Measurements from ENCODE around the gene BATF.
"Not testable (repeated sequence)": the region's sequence is repeated elsewhere in the genome, so short reads cannot be mapped to it uniquely, and the experiment has no call there.

The BATF gene

GRCh38 chr14:75522224-75522982, at the start of gene BATF:
TSS of gene BATF (plus strand) at chr14:75522469. CDS start at chr14:75522683, 214 bp downstream.
- Histone ChIP-seq H3K9me3 (ENCODE audit: control insufficient read depth in 2 of 2, low read length in 2 of 2) (no peaks in the 10 kb centered on the region), H3K36me3 (ENCODE audit: control insufficient read depth in 2 of 2, insufficient read depth in 2 of 2, low read length in 2 of 2) (no peaks in the 10 kb centered on the region), H3K4me3 (ENCODE audit: low read length in 2 of 2) (peak within 1 kb of the TSS; percentile 56 to 74), H3K4me1 (ENCODE audit: control insufficient read depth in 2 of 2, insufficient read depth in 2 of 2, low read length in 2 of 2) (no peaks in the 10 kb centered on the region), H3K9ac (ENCODE audit: low read depth in 1 of 2, low read length in 2 of 2) (peak within 1 kb of the TSS; percentile 31 to 63), H3K27ac (ENCODE audit: low read depth in 2 of 2, low read length in 2 of 2) (peak within 1 kb of the TSS; percentile 16 to 62), H3K27me3 (ENCODE audit: control insufficient read depth in 2 of 2, insufficient read depth in 2 of 2, low read length in 2 of 2) (no peaks in the 10 kb centered on the region)

- peak overlapping the region in 1 of 2 donors; percentile 14 for H3K9ac ChIP-seq (ENCODE audit: low read depth in 1 of 2, low read length in 2 of 2)
- not testable (repeated sequence) for H3K4me3 ChIP-seq (ENCODE audit: low read length in 2 of 2); H3K9me3 ChIP-seq (ENCODE audit: control insufficient read depth in 2 of 2, low read length in 2 of 2); H3K27me3 ChIP-seq (ENCODE audit: control insufficient read depth in 2 of 2, insufficient read depth in 2 of 2, low read length in 2 of 2)
- H3K36me3 ChIP-seq (ENCODE audit: control insufficient read depth in 2 of 2, insufficient read depth in 2 of 2, low read length in 2 of 2): peaks cover 14 to 28% of the 10 kb centered on the region in 2 donors
- H3K4me1 ChIP-seq (ENCODE audit: control insufficient read depth in 2 of 2, insufficient read depth in 2 of 2, low read length in 2 of 2): peaks cover 24 to 45% of the 10 kb centered on the region in 2 donors
- H3K27ac ChIP-seq (ENCODE audit: low read depth in 2 of 2, low read length in 2 of 2): peak overlapping the region; percentile 35 to 62
Measured at GRCh38 chr14:75474127-75474526, 48.1 kb upstream of the BATF start.

DNA sequence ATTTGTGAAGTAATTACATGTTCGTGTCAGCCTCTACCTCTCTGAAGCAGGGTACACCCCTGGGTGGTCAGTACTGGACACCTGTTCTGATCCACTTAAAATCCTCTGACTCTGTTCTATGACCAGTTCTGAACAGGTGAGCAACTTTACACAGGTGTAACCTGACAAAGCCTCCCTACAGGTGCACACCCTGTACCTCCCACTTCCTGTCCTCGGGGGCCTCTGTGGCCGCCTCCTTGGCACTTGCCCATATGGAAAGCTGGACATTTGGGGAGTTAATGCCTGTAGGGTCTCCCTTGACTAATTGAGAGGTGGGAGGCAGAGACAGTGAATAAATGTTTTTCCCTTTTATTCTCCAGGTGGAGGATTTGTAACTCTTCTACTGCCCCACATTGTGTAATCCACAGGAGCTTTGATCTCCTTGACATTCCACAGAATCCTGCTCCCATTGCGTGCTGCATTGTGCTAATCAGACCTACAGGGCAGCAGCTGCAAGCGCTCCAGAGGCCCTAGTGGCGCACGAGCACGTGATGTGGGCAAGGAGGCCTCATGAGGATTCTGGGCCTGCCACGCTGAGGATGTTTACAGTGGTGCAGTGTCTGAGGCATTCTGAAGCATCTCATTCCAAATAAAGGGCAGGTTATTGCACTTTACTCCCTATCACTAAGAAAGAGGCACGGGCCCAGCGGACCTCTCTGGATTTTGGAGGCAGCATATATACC, 45.8 kb upstream of the BATF start:
- H3K9ac ChIP-seq (ENCODE audit: low read depth in 1 of 2, low read length in 2 of 2): peak overlapping the region in 1 of 2 donors; percentile 48
- H3K27me3 ChIP-seq (ENCODE audit: control insufficient read depth in 2 of 2, insufficient read depth in 2 of 2, low read length in 2 of 2): no peaks in the 10 kb centered on the region
- peaks cover 9 to 13% of the 10 kb centered on the region in 2 donors for H3K36me3 ChIP-seq (ENCODE audit: control insufficient read depth in 2 of 2, insufficient read depth in 2 of 2, low read length in 2 of 2)
- no peaks in the 10 kb centered on the region for H3K9me3 ChIP-seq (ENCODE audit: control insufficient read depth in 2 of 2, low read length in 2 of 2)
- H3K4me1 ChIP-seq (ENCODE audit: control insufficient read depth in 2 of 2, insufficient read depth in 2 of 2, low read length in 2 of 2): peaks cover 8 to 25% of the 10 kb centered on the region in 2 donors
- H3K27ac ChIP-seq (ENCODE audit: low read depth in 2 of 2, low read length in 2 of 2): peak overlapping the region; percentile 34 to 45
- no peak overlapping the region for H3K4me3 ChIP-seq (ENCODE audit: low read length in 2 of 2)

DNA sequence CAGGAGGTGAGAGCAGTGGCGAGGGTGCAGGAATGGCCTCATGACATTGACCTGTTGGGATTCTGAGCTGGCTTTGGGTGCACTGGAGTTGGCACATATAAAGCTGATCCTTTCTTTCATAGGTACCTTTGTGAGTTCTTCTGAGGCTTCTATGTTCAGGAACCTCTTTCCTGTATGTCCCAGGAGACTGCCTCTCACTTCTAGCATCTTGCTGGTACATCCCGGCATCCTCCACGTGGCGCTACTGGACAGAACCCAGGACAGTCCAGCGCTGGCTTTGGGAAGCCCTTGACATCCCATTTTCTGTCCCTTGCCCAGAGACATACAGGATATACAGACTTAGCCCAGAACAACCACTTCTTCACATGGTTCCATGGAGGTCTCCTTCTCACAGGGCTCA, 44.4 kb upstream of the BATF start:
- Histone ChIP-seq H3K36me3 (ENCODE audit: control insufficient read depth in 2 of 2, insufficient read depth in 2 of 2, low read length in 2 of 2) (peaks cover 0 to 4% of the 10 kb centered on the region in 2 donors), H3K4me3 (ENCODE audit: low read length in 2 of 2) (no peak overlapping the region), H3K27ac (ENCODE audit: low read depth in 2 of 2, low read length in 2 of 2) (no peak overlapping the region), H3K4me1 (ENCODE audit: control insufficient read depth in 2 of 2, insufficient read depth in 2 of 2, low read length in 2 of 2) (peaks cover 7 to 16% of the 10 kb centered on the region in 2 donors), H3K27me3 (ENCODE audit: control insufficient read depth in 2 of 2, insufficient read depth in 2 of 2, low read length in 2 of 2) (no peaks in the 10 kb centered on the region), H3K9ac (ENCODE audit: low read depth in 1 of 2, low read length in 2 of 2) (no peak overlapping the region), H3K9me3 (ENCODE audit: control insufficient read depth in 2 of 2, low read length in 2 of 2) (no peaks in the 10 kb centered on the region)

DNA sequence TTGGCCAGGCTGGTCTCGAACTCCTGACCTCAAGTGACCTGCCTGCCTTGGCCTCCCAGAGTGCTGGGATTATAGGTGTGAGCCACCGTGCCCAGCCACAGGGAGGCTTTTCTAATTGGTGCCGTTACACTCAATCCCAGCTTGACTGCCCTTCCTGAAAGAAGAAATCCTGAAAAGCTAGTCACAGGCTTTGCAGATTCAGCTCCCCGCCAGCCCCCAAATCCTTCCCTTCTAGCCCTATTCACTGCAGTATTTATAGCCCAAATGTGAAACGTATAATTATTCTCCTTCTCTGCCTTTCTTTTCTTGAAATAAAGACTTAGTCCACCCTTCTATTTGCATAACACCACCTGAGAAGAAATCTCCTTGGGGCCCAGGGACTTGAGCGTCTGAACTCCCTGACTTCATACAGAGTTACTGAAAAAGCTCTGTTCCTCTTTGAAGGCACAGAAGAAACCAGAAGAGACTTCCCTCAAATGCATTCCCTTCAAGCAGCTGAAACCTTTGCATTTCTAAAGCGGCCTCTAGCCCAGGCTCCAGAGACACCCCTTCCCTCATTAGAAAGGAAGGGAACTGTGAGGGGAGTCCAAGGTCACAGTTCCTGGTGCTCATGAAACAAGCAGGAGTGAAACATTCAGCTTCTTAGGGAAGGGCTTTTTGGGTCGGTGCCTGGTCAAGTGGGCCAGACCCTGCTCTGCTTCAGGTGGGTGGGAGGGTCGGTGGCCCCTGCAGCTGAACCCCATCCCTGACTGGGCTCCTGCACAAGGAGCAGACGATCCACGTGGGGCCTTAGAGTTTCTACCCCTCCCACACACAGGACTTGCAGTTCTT, 42.3 kb upstream of the BATF start:
- Histone ChIP-seq H3K27ac (ENCODE audit: low read depth in 2 of 2, low read length in 2 of 2) (no peak overlapping the region), H3K9ac (ENCODE audit: low read depth in 1 of 2, low read length in 2 of 2) (no peak overlapping the region), H3K36me3 (ENCODE audit: control insufficient read depth in 2 of 2, insufficient read depth in 2 of 2, low read length in 2 of 2) (peaks cover 0 to 4% of the 10 kb centered on the region in 2 donors), H3K9me3 (ENCODE audit: control insufficient read depth in 2 of 2, low read length in 2 of 2) (no peaks in the 10 kb centered on the region), H3K27me3 (ENCODE audit: control insufficient read depth in 2 of 2, insufficient read depth in 2 of 2, low read length in 2 of 2) (no peaks in the 10 kb centered on the region), H3K4me3 (ENCODE audit: low read length in 2 of 2) (no peak overlapping the region), H3K4me1 (ENCODE audit: control insufficient read depth in 2 of 2, insufficient read depth in 2 of 2, low read length in 2 of 2) (peaks cover 3 to 4% of the 10 kb centered on the region in 2 donors)

GRCh38 chr14:75482366-75482765, 39.9 kb upstream of the BATF start:
- no peaks in the 10 kb centered on the region for H3K9me3 ChIP-seq (ENCODE audit: control insufficient read depth in 2 of 2, low read length in 2 of 2)
- H3K4me3 ChIP-seq (ENCODE audit: low read length in 2 of 2): no peak overlapping the region
- H3K27ac ChIP-seq (ENCODE audit: low read depth in 2 of 2, low read length in 2 of 2): no peak overlapping the region

GRCh38 chr14:75484711-75485429, 37.4 kb upstream of the BATF start:
- Histone ChIP-seq H3K36me3 (ENCODE audit: control insufficient read depth in 2 of 2, insufficient read depth in 2 of 2, low read length in 2 of 2) (no peaks in the 10 kb centered on the region), H3K4me3 (ENCODE audit: low read length in 2 of 2) (no peak overlapping the region), H3K9ac (ENCODE audit: low read depth in 1 of 2, low read length in 2 of 2) (no peak overlapping the region), H3K27me3 (ENCODE audit: control insufficient read depth in 2 of 2, insufficient read depth in 2 of 2, low read length in 2 of 2) (no peaks in the 10 kb centered on the region), H3K9me3 (ENCODE audit: control insufficient read depth in 2 of 2, low read length in 2 of 2) (no peaks in the 10 kb centered on the region), H3K27ac (ENCODE audit: low read depth in 2 of 2, low read length in 2 of 2) (no peak overlapping the region), H3K4me1 (ENCODE audit: control insufficient read depth in 2 of 2, insufficient read depth in 2 of 2, low read length in 2 of 2) (peaks cover 0 to 3% of the 10 kb centered on the region in 2 donors)

More at GRCh38 chr14:75482366-75482765, 39.9 kb upstream of the BATF start:
- no peaks in the 10 kb centered on the region for H3K36me3 ChIP-seq (ENCODE audit: control insufficient read depth in 2 of 2, insufficient read depth in 2 of 2, low read length in 2 of 2)
- H3K9ac ChIP-seq (ENCODE audit: low read depth in 1 of 2, low read length in 2 of 2): no peak overlapping the region
- no peaks in the 10 kb centered on the region for H3K27me3 ChIP-seq (ENCODE audit: control insufficient read depth in 2 of 2, insufficient read depth in 2 of 2, low read length in 2 of 2)
- H3K4me1 ChIP-seq (ENCODE audit: control insufficient read depth in 2 of 2, insufficient read depth in 2 of 2, low read length in 2 of 2): no peaks in the 10 kb centered on the region

DNA sequence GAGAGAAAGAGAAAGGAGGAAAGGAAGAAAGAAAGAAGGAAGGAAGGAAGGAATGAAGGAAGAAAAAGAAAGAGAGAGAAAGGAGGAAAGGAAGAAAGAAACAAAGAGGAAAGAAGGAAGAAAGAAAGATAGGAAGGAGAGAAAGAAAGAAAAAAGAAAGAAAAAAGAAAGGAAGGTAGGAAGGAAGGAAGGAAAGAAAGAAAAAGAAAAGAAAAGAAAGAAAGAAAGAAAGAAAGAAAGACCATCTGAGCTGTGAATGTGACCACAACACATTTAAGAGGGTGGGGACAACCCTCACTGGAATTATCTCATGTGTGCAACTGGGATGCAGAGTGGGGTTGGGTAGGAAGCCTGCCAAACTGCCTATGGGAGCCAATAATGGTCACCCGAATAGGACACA, 36.0 kb upstream of the BATF start:
- Histone ChIP-seq H3K27me3 (ENCODE audit: control insufficient read depth in 2 of 2, insufficient read depth in 2 of 2, low read length in 2 of 2) (no peaks in the 10 kb centered on the region), H3K4me1 (ENCODE audit: control insufficient read depth in 2 of 2, insufficient read depth in 2 of 2, low read length in 2 of 2) (peaks cover 0 to 3% of the 10 kb centered on the region in 2 donors), H3K36me3 (ENCODE audit: control insufficient read depth in 2 of 2, insufficient read depth in 2 of 2, low read length in 2 of 2) (no peaks in the 10 kb centered on the region), H3K27ac (ENCODE audit: low read depth in 2 of 2, low read length in 2 of 2) (no peak overlapping the region), H3K9me3 (ENCODE audit: control insufficient read depth in 2 of 2, low read length in 2 of 2) (no peaks in the 10 kb centered on the region), H3K4me3 (ENCODE audit: low read length in 2 of 2) (no peak overlapping the region), H3K9ac (ENCODE audit: low read depth in 1 of 2, low read length in 2 of 2) (no peak overlapping the region)

- no peak overlapping the region for H3K4me3 ChIP-seq (ENCODE audit: low read length in 2 of 2)
- no peaks in the 10 kb centered on the region for H3K27me3 ChIP-seq (ENCODE audit: control insufficient read depth in 2 of 2, insufficient read depth in 2 of 2, low read length in 2 of 2)
- H3K9ac ChIP-seq (ENCODE audit: low read depth in 1 of 2, low read length in 2 of 2): no peak overlapping the region
- H3K9me3 ChIP-seq (ENCODE audit: control insufficient read depth in 2 of 2, low read length in 2 of 2): no peaks in the 10 kb centered on the region
- peaks cover 0 to 3% of the 10 kb centered on the region in 2 donors for H3K4me1 ChIP-seq (ENCODE audit: control insufficient read depth in 2 of 2, insufficient read depth in 2 of 2, low read length in 2 of 2)
- H3K27ac ChIP-seq (ENCODE audit: low read depth in 2 of 2, low read length in 2 of 2): no peak overlapping the region
- H3K36me3 ChIP-seq (ENCODE audit: control insufficient read depth in 2 of 2, insufficient read depth in 2 of 2, low read length in 2 of 2): no peaks in the 10 kb centered on the region
Measured at GRCh38 chr14:75487155-75487671, 35.1 kb upstream of the BATF start.

All from mucosa of rectum (tissue), 2 donors.